Measurements from ENCODE around the gene CUEDC2. TPM values are rescaled to one million over a fixed set of nuclear protein-coding genes. Genes with fewer than 3 reads are reported as not detected.

Gene CUEDC2
- total RNA-seq, 1 donor from 2014 or later = 72.9 TPM

DNA sequence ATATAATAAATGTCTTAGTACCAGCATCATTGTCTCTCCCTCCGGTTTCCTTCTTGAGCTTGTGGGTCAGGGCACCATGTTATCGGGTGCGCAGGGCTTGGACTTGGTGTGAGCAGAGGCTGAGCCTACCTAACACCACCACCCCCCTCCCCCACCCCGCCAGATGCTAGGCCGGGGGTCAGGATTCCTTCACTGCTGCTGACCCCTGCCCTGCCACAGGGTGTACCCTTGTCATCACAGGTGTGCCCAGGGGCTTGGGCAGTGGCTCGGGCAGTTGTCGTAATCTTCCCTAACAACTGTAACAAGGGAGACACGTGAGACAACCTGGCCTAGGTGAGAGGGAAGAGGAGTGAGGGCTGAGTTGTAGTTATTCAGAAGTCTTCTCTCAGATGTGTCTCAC, 49.5 kb downstream of the CUEDC2 start:
- TF ChIP-seq, protein P1, sequence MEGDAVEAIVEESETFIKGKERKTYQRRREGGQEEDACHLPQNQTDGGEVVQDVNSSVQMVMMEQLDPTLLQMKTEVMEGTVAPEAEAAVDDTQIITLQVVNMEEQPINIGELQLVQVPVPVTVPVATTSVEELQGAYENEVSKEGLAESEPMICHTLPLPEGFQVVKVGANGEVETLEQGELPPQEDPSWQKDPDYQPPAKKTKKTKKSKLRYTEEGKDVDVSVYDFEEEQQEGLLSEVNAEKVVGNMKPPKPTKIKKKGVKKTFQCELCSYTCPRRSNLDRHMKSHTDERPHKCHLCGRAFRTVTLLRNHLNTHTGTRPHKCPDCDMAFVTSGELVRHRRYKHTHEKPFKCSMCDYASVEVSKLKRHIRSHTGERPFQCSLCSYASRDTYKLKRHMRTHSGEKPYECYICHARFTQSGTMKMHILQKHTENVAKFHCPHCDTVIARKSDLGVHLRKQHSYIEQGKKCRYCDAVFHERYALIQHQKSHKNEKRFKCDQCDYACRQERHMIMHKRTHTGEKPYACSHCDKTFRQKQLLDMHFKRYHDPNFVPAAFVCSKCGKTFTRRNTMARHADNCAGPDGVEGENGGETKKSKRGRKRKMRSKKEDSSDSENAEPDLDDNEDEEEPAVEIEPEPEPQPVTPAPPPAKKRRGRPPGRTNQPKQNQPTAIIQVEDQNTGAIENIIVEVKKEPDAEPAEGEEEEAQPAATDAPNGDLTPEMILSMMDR (IDR thresholded peaks at IDR 0.05; ENCODE audit: unreplicated experiment) = no peak
- DNase-seq (ENCODE audit: low spot score) = no peak
- Mint-ChIP-seq H3K27me3 (ENCODE audit: unreplicated experiment) (peaks cover 3% of the 10 kb centered on the region), H3K4me1 (ENCODE audit: unreplicated experiment) (peaks cover 6% of the 10 kb centered on the region), H3K4me3 (ENCODE audit: unreplicated experiment) (no peak overlapping the region), H3K27ac (ENCODE audit: unreplicated experiment) (no peak overlapping the region), H3K36me3 (ENCODE audit: low read depth, unreplicated experiment) (peaks cover 18% of the 10 kb centered on the region), H3K9me3 (ENCODE audit: unreplicated experiment) (no peaks in the 10 kb centered on the region)

DNA sequence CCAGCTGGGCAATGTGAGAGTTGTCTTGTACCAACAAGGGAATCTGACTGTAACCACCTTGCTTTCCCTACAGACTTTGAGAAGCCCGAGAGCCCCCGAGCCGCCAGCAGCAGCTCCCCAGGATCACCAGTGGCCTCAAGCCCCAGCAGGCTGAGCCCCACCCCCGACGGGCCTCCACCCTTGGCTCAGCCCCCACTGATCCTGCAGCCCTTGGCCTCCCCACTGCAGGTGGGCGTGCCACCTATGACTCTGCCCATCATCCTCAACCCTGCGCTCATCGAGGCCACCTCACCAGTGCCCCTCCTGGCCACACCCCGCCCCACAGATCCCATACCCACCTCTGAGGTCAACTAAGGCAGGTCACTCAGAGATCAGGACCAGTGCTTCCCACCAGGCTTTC, 50.4 kb downstream of the CUEDC2 start:
- no peak overlapping the region for H3K27ac Mint-ChIP-seq (ENCODE audit: unreplicated experiment)
- H3K27me3 Mint-ChIP-seq (ENCODE audit: unreplicated experiment) = peaks cover 3% of the 10 kb centered on the region
- H3K4me1 Mint-ChIP-seq (ENCODE audit: unreplicated experiment) = peaks cover 6% of the 10 kb centered on the region
- H3K4me3 Mint-ChIP-seq (ENCODE audit: unreplicated experiment) = no peak overlapping the region
- peaks cover 18% of the 10 kb centered on the region for H3K36me3 Mint-ChIP-seq (ENCODE audit: low read depth, unreplicated experiment)
- TF ChIP-seq, protein P1 (IDR thresholded peaks at IDR 0.05; ENCODE audit: unreplicated experiment) = no peak
- no peaks in the 10 kb centered on the region for H3K9me3 Mint-ChIP-seq (ENCODE audit: unreplicated experiment)
- DNase-seq (ENCODE audit: low spot score) = no peak

DNA sequence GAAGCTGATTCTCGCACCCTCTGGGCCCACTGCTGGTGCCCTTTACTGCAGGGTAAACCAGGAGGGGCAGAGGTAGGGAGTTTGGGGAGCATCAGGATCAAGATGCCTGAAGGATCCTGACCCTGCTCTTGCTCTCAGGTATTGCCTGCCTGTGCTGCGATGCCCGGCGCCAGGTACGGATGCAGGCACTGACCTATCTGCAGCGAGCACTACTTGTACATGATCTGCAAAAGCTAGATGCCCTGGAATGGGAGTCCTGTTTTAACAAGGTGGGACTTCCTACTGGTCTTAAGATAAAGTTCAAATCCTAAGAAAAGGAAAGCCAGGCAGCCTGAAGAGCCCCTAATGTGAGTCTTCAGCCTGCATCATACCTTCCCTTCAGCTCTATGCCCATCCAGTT, 53.0 kb downstream of the CUEDC2 start:
- Mint-ChIP-seq H3K9me3 (ENCODE audit: unreplicated experiment) (no peaks in the 10 kb centered on the region), H3K36me3 (ENCODE audit: low read depth, unreplicated experiment) (peaks cover 26% of the 10 kb centered on the region), H3K27me3 (ENCODE audit: unreplicated experiment) (peaks cover 5% of the 10 kb centered on the region), H3K27ac (ENCODE audit: unreplicated experiment) (no peak overlapping the region), H3K4me3 (ENCODE audit: unreplicated experiment) (no peak overlapping the region), H3K4me1 (ENCODE audit: unreplicated experiment) (no peaks in the 10 kb centered on the region)
- DNase-seq (ENCODE audit: low spot score) = no peak
- TF ChIP-seq, protein P1 (IDR thresholded peaks at IDR 0.05; ENCODE audit: unreplicated experiment) = no peak

DNA sequence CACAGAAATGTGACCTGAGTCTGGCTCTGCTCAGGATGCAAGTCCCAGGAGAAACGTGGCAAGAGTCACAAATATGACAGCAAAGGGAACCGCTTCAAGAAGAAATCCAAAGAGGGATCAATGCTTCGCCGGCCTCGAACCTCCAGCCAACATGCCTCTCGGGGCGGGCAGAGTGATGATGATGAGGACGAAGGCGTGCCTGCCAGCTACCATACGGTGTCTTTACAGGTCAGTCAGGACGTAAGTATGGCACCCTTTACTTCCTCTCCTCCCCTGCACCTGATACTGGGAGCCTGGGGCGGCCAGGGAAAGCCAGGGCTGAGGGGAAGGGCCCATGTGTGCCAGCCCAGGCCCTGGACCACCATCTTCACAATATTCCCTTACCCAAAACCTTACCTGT, 55.5 kb downstream of the CUEDC2 start:
- Mint-ChIP-seq H3K4me1 (ENCODE audit: unreplicated experiment) (no peaks in the 10 kb centered on the region), H3K36me3 (ENCODE audit: low read depth, unreplicated experiment) (peaks cover 35% of the 10 kb centered on the region), H3K4me3 (ENCODE audit: unreplicated experiment) (no peak overlapping the region), H3K27ac (ENCODE audit: unreplicated experiment) (no peak overlapping the region), H3K9me3 (ENCODE audit: unreplicated experiment) (no peaks in the 10 kb centered on the region), H3K27me3 (ENCODE audit: unreplicated experiment) (peaks cover 5% of the 10 kb centered on the region)
- DNase-seq (ENCODE audit: low spot score) = no peak
- TF ChIP-seq, protein P1 (IDR thresholded peaks at IDR 0.05; ENCODE audit: unreplicated experiment) = no peak

DNA sequence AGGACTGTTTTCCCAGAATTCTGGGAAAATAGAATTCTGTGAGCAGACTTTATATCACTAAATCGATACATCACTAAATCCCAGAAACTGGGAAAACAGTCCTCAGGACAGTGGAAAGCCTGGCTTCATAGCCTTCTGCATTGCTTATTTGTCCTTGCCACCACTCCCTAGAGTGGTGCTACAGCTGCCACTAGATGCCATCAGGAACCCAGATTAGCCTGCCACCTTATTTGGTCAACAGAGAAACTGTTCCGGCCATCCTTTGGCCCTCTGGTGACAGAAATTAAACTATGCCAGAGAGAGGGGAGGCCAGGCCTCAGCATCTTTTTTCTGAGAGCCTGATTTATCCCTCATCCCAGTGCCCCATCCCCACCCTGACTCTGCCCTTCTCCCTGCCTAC, 56.5 kb downstream of the CUEDC2 start:
- H3K27me3 Mint-ChIP-seq (ENCODE audit: unreplicated experiment) = peaks cover 5% of the 10 kb centered on the region
- H3K4me1 Mint-ChIP-seq (ENCODE audit: unreplicated experiment) = no peaks in the 10 kb centered on the region
- H3K36me3 Mint-ChIP-seq (ENCODE audit: low read depth, unreplicated experiment) = peaks cover 39% of the 10 kb centered on the region
- no peak for DNase-seq (ENCODE audit: low spot score)
- H3K9me3 Mint-ChIP-seq (ENCODE audit: unreplicated experiment) = no peaks in the 10 kb centered on the region
- TF ChIP-seq, protein P1 (IDR thresholded peaks at IDR 0.05; ENCODE audit: unreplicated experiment) = no peak
- no peak overlapping the region for H3K27ac Mint-ChIP-seq (ENCODE audit: unreplicated experiment)
- H3K4me3 Mint-ChIP-seq (ENCODE audit: unreplicated experiment) = peak overlapping the region; percentile 56
